DMS 273 treated with DMSO at 0.1 percent for 48 hours (cell line): Measurements from ENCODE around the gene HNRNPR.
"Not testable (repeated sequence)": the region's sequence is repeated elsewhere in the genome, so short reads cannot be mapped to it uniquely, and the experiment has no call there.

Experiments used
- DNase-seq: peaks from one replicate; lab custom pipeline; 2025; lab: John Stamatoyannopoulos, UW

The HNRNPR gene

GRCh38 chr1:23331713-23332112, 12.4 kb downstream of the HNRNPR start:
- DNase-seq = no peak

GRCh38 chr1:23330846-23331245, 13.2 kb downstream of the HNRNPR start:
- DNase-seq = no peak

GRCh38 chr1:23325393-23325792, 18.7 kb downstream of the HNRNPR start:
- no peak for DNase-seq

GRCh38 chr1:23322770-23323169, 21.3 kb downstream of the HNRNPR start:
- no peak for DNase-seq

GRCh38 chr1:23310280-23310679, 33.8 kb downstream of the HNRNPR start:
- not testable (repeated sequence) for DNase-seq

- DNase-seq = no peak
Measured at GRCh38 chr1:23304140-23304620, 39.9 kb downstream of the HNRNPR start.

- no peak for DNase-seq
Measured at GRCh38 chr1:23303524-23303923, 40.6 kb downstream of the HNRNPR start.

- DNase-seq = no peak
Measured at GRCh38 chr1:23296931-23297330, 47.2 kb downstream of the HNRNPR start.

GRCh38 chr1:23291706-23292105, 52.4 kb downstream of the HNRNPR start:
- no peak for DNase-seq

GRCh38 chr1:23290836-23291565, 53.1 kb downstream of the HNRNPR start:
- DNase-seq = no peak

- no peak for DNase-seq
Measured at GRCh38 chr1:23288671-23289070, 55.4 kb downstream of the HNRNPR start.

- DNase-seq = no peak
Measured at GRCh38 chr1:23288201-23288600, 55.9 kb downstream of the HNRNPR start.

- no peak for DNase-seq
Measured at GRCh38 chr1:23286401-23286800, 57.7 kb downstream of the HNRNPR start.

GRCh38 chr1:23283667-23284602, 60.1 kb downstream of the HNRNPR start:
- no peak for DNase-seq

GRCh38 chr1:23282957-23283356, 61.1 kb downstream of the HNRNPR start:
- no peak for DNase-seq

GRCh38 chr1:23278717-23279116, 65.4 kb downstream of the HNRNPR start:
- no peak for DNase-seq

GRCh38 chr1:23276531-23276930, 67.6 kb downstream of the HNRNPR start:
- DNase-seq = no peak

GRCh38 chr1:23274134-23274505, 70.0 kb downstream of the HNRNPR start:
- no peak for DNase-seq

- no peak for DNase-seq
Measured at GRCh38 chr1:23273450-23274133, 70.5 kb downstream of the HNRNPR start.

- no peak for DNase-seq
Measured at GRCh38 chr1:23263380-23263887, 80.7 kb downstream of the HNRNPR start.

GRCh38 chr1:23258082-23258481, 86.0 kb downstream of the HNRNPR start:
- DNase-seq = not testable (repeated sequence)

GRCh38 chr1:23257371-23257770, 86.7 kb downstream of the HNRNPR start:
- DNase-seq = not testable (repeated sequence)
